ENCODE data around the gene FBXO21.

Gene FBXO21

GRCh38 chr12:117139025-117139717, 51.1 kb downstream of the FBXO21 start:
- DNase-seq (ENCODE audit: low read depth) = no peak

- DNase-seq (ENCODE audit: low read depth) = no peak
These were observed 55.5 kb downstream of the FBXO21 start for GRCh38 chr12:117134721-117135120.

DNA sequence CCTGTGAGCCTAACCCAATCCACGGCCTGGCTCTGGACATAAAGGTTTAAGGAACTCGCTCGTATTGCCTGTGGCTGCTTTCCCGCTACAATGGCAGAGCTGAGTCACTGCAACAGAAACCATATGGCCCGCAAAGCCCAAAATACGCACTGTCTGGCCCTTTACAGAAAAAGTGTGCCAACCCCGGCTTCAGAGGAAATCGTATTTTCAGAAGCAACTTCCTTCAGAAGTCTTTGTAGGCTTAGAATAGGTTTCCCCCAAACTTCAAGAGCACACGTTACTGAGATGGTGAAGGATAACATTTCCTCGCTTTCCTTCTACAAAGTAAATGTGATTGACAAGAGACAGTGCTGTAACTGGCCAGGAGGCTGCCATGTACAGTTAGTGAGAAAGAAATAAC, 56.2 kb downstream of the FBXO21 start:
- peak; percentile 53 for DNase-seq (ENCODE audit: low read depth)

- no peak for DNase-seq (ENCODE audit: low read depth)
These were observed 59.5 kb downstream of the FBXO21 start for GRCh38 chr12:117130801-117131200.

- no peak for DNase-seq (ENCODE audit: low read depth)
These were observed 60.9 kb downstream of the FBXO21 start for GRCh38 chr12:117129391-117129790.

DNA sequence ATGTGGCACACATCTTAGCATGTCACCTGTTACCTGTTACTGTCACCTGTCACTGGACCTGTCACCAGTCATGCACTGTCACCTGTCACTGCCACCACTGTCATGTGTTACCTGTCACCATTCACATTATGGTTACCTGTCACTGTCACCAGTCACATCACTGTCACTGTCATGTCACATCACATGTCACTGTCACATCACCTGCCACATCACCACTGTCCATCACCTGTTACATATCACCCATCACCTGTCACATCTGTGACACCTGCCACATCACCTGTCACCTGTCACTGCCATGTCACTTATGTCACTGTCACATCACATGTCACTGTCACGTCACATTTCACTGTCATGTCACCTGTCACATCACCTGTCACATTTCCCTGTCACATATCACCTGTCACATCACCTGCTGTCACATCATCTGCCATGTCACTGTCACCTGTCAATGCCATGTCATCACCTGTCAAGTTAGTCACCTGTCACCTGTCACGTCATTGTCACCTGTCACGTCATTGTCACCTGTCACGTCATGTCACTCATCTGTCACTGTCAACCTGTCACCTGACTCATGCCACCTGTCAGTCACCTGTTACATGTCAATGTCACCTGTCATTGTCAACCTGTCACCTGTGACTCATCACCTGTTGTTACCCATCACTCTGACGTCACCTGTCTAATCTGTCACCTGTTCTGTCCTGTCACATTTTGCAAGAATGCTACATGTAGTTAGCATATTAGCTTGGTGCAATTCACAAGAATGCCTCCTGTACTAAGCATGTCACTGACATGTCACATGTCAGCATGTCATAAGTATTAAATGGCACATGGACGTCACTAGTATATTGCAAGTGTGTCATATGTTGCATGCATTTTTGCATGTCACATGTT, 62.1 kb downstream of the FBXO21 start:
- no peak for DNase-seq (ENCODE audit: low read depth)

GRCh38 chr12:117126335-117126734, 63.9 kb downstream of the FBXO21 start:
- DNase-seq (ENCODE audit: low read depth) = no peak

GRCh38 chr12:117125767-117126166, 64.5 kb downstream of the FBXO21 start:
- no peak for DNase-seq (ENCODE audit: low read depth)

GRCh38 chr12:117125272-117125613, 65.0 kb downstream of the FBXO21 start:
- no peak for DNase-seq (ENCODE audit: low read depth)

DNA sequence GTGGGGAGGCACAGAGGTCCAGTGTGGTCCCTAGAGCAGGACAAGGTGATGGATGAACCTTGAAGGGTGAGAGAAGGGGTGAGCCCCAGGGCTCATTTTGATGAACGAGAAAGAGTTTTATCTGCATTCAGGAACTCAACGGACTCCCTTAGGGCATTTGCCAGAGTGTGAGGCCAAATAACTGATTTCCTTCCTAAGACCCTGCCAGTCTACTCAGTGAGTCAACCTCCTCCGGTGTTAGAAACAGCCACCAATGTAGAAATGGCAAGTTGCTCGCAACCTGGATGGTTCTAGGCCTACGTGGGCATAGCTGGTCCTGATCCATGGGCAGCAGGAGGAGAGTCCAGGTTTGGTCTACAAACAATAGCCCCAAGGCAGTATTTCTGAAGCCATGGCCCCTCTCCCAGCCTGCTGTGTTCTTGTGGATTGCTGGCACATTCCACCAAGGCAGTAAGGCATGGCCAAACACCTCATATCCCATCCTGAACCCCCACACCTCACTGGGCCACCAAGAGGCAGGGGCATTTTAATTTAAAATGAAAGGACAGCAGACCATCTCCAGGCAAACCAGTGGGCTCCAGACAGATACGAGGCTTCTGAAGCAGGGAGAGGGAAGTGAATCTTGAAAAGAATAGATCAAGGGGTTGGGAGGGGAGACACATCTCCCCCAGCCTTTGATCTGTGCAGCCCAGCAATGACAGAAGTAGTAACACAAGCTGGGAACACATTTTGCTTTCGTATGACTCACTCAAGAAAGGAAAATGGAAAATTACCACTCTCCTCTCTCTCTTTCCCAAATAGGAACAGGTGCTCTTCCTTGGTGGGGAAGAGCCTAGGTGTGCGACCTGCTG, 65.6 kb downstream of the FBXO21 start:
- DNase-seq (ENCODE audit: low read depth) = no peak

DNA sequence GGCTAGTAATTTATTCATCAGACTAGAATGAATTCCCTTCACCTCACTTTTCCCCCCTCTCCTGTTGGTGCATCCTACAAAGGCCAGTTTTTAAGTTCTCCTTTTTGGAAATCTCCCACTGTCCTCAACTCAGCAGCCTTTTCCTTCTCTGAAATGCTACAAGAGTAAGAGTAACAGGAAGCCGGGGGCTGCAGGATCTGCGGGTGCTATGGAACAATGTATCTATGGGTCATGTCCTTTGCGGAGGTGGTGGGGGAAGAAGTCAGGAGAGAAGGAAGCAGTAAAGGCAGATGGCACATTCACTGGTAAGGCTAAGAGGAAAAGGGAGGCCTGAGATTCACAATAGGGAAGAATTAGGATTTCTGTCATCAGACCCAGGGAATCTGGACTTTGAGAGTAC, 68.8 kb downstream of the FBXO21 start:
- DNase-seq (ENCODE audit: low read depth) = no peak

DNA sequence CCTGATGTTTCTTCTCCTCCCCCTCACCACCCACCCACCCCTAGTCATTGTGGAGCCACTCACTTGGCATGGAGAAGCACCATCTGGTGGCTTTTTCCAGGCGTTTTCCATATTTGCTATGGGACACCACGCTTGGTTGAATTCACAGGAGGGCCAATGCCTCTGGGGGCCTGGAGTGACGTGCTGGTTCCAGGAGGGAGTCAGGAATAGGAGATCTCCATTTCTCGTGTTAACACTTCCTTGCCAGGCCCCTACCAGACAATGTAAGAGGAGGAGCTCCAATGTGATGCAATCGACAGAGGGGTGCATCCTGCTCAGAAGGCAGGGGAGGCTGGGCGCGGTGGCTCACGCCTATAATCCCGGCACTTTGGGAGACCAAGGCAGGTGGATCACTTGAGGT, 69.5 kb downstream of the FBXO21 start:
- DNase-seq (ENCODE audit: low read depth) = no peak

- DNase-seq (ENCODE audit: low read depth) = no peak
These were observed 70.6 kb downstream of the FBXO21 start for GRCh38 chr12:117119592-117120198.

GRCh38 chr12:117118838-117119591, 71.3 kb downstream of the FBXO21 start:
- DNase-seq (ENCODE audit: low read depth) = no peak

- DNase-seq (ENCODE audit: low read depth) = no peak
These were observed 75.5 kb downstream of the FBXO21 start for GRCh38 chr12:117114784-117115183.

GRCh38 chr12:117113231-117113630, 77.0 kb downstream of the FBXO21 start:
- no peak for DNase-seq (ENCODE audit: low read depth)

DNA sequence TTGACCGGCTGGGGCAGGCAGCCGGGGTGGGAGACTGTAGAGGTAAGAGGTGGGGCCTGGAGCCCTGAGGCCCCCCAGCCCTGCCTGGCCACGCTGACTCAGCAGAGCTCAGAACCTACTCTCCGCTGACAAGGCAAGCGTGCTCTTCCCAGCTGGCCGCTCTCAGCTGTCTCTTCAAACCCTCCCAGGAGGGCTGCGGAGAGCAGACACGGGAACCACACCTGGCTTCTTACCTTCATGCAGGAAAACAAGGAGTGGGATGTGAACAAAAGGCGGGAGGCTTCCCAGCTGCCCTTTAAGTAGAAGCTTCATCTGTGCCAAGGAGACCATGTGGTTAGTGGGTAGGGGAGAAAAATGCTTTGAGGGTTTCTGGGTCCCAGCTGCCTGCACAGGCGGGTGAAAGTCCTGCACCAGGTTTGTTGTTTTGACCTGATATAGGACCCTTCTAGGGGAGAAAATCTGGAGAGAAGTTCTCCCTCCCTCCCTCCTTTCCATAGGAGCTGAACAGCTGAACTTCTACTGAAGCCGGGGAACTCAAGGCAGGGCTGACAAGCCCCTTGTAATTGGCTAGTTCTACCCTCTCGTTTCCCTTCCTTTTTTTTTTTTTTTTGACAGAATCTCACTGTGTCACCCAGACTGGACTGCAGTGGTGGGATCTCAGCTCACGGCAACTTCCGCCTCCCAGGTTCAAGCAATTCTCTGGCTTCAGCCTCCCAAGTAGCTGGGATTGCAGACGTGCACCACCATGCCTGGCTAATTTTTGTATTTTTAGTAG, 78.3 kb downstream of the FBXO21 start:
- DNase-seq (ENCODE audit: low read depth) = no peak

DNA sequence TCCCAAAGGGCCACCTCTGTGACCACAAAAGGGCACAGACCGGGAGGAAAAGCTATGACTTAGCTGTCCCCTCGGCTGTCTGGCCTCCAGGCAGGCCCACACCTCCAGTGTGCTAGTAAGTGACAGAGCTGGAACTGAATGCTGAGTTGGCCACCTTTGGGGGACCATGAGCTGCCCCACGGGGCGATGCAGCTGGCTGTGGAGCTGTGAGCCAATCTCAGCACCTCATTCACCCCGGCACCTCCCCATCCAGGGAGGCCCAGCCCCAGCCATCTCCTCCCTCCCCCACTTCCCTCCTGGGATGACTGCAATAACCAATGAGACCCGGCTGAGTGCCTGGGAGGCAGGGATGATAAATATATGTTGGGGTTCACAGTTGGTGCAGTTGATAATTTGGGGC, 78.9 kb downstream of the FBXO21 start:
- DNase-seq (ENCODE audit: low read depth) = no peak

- DNase-seq (ENCODE audit: low read depth) = no peak
These were observed 80.2 kb downstream of the FBXO21 start for GRCh38 chr12:117109943-117110635.

GRCh38 chr12:117105902-117106301, 84.4 kb downstream of the FBXO21 start:
- no peak for DNase-seq (ENCODE audit: low read depth)
